Hepatocyte (in vitro differentiated cells): ENCODE measurements around the gene GTF3C1.

Experiments used
- EZH2 ChIP-seq: fragments of 200-600 bp; sonication (generic); IDR thresholded peaks from 2 replicates; pipeline ENCODE4 v1.6.1; 2016; ENCODE audit warnings: antibody characterized with exemption, mild to moderate bottlenecking, borderline replicate concordance
- TF ChIP-seq, protein P1 (sequence below): fragments of 200-600 bp; sonication (generic); IDR thresholded peaks from 2 replicates; pipeline ENCODE4 v1.5.1; 2016; ENCODE audit warnings: antibody characterized with exemption, mild to moderate bottlenecking; ENCODE audit not compliant: poor library complexity

DNA sequence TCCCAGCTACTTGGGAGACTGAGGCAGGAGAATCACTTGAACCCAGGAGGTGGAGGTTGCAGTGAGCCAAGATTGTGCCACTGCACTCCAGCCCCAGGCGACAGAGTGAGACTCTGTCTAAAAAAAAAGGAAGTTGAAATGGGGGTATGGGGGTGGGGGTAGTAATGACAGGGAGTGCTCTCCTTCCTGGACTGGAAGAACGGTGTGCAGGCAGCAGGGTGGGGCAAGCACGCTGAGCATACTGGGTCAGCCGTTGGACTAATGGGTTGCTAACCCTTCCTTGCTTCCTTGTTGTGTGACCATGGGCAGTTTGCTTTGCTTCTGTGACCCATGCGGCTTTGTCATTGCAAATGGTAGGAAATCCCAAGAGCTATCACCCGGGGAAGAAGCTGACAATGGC lies 16.7 kb upstream of the GTF3C1 start:
- TF ChIP-seq, protein P1, sequence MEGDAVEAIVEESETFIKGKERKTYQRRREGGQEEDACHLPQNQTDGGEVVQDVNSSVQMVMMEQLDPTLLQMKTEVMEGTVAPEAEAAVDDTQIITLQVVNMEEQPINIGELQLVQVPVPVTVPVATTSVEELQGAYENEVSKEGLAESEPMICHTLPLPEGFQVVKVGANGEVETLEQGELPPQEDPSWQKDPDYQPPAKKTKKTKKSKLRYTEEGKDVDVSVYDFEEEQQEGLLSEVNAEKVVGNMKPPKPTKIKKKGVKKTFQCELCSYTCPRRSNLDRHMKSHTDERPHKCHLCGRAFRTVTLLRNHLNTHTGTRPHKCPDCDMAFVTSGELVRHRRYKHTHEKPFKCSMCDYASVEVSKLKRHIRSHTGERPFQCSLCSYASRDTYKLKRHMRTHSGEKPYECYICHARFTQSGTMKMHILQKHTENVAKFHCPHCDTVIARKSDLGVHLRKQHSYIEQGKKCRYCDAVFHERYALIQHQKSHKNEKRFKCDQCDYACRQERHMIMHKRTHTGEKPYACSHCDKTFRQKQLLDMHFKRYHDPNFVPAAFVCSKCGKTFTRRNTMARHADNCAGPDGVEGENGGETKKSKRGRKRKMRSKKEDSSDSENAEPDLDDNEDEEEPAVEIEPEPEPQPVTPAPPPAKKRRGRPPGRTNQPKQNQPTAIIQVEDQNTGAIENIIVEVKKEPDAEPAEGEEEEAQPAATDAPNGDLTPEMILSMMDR, result no peak
- TF ChIP-seq EZH2, result no peak
